ENCODE results near the gene ADAMTS4.

ADAMTS4 gene

DNA sequence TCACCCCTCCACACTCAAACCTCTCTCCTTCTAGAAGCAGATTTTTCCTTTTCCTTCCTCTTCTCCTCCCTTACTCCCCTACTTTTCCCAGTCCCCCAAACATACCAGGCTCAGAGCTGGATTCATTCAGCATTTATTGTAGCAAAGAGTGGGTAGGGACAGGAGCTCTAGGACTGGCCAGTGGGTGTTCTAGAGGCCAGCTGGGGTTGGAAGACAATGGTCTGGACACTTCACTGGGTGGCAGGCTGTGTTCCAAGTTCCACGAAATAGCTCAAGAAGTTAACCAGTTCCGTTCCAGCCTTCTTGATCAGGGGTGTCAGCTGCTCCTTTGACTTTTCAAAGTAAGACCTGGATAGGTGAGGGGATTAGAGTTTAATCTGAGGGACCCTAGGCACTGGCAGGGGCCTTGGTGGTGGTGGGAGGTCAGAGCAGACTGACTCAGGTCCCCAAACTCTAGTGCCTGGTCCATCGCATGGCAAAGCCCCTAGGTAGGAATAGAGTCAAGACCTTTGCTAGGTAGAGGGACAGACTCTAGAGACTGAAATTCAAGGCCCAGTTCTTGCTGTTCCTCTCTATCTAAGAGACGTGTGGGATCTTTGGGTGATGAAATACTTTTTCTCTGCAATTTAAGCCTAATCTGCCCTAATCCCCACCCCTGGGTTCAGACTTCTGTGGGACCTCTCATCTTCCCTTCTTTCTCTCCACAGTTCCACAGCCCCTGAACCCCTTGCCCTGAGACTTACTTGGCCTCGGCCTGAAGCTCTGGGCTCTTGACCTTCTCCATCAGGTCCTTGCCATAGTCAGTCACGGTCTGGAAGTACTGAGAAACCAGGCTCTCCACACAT lies 23.5 kb upstream of the ADAMTS4 start:
- in situ Hi-C loops (cut with MboI; ENCODE audit: low sequenced_read_pairs), result no loop called here

DNA sequence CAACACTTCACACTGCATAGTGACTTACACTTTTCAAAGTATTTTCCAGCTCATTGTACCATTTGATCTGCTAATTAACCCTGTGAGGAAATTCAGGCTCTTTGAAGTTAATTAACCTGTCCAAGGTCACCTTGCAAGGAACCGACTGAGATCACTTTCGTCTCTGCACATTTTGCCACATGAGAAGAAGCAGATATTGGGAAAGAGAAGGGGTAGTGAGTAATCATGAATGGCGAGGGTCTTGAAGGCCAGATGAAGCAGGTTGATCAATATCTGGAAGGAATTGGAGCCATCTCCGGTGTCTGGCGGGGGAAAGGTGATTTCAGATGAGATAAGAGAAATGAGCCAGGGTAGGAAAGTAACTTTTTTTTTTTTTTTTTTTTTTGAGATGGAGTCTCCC lies 21.1 kb upstream of the ADAMTS4 start:
- in situ Hi-C loops (cut with MboI; ENCODE audit: low sequenced_read_pairs), result no loop called here

DNA sequence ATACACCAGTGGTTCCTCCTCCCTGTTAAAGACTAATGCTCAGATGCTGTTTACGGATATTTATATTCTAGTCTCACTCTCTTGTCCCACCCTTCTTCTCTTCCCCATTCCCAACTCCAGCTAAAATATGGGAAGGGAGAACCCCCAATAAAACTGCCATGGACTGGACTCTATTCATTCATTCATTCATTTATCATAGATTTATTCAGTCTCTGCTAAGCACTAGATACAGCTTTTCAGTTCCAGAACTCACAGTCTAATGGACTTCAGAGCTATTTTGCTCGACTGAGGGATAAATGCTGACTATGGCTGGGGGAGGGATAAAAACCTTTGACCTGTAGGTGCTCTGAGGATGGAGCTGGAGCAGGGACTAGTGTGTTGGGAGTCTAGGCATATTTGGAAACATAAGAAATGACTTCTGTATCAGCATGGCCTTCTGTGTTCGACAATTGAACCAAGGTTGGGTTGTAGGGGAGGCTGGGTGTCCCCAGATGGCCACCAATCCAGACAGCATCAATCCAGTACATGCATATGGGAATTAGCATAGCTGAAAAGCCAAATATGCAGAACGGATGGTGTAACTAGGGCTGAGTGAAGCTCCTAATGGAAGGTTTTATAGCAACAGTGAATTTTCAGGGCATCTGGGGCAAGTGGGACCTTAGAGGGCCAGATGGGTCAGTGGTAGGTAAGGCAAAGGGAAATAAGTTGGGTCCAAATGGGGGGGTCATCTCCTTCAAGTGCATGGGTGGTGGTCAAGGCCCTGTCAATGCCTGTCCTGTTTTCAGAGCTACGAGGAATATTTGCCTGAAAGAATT lies 20.4 kb upstream of the ADAMTS4 start:
- in situ Hi-C loops (cut with MboI; ENCODE audit: low sequenced_read_pairs), result no loop called here

DNA sequence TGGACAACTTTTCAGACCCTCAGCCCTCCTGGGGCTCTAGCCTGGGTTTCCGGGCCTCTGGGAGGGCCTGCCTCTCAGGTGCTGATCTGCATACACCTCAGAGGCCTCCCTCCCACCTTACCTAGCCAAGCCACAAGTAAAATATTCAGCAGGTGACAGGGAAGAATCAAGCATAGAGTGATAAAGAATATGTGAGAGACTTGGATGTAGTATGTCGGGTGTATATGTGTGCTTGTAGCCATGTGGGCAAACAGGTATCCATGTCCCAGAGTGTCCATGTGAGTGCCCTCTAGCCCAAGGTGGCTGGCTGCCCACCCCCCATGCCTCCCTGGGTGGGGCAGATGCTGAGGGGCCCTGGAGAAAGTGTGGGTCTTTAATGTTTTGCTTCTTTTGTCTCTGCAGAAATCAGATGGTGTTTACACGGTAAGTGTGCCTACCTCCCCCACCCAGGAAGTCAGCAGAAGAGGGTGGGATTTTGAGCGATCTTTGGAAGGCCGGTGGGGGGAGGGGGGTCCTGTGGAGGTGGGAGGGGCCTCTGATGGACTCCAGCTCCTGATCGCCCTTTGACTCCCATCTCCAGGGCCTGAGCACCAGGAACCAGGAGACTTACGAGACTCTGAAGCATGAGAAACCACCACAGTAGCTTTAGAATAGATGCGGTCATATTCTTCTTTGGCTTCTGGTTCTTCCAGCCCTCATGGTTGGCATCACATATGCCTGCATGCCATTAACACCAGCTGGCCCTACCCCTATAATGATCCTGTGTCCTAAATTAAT lies 19.6 kb upstream of the ADAMTS4 start:
- in situ Hi-C loops (cut with MboI; ENCODE audit: low sequenced_read_pairs), result no loop called here

DNA sequence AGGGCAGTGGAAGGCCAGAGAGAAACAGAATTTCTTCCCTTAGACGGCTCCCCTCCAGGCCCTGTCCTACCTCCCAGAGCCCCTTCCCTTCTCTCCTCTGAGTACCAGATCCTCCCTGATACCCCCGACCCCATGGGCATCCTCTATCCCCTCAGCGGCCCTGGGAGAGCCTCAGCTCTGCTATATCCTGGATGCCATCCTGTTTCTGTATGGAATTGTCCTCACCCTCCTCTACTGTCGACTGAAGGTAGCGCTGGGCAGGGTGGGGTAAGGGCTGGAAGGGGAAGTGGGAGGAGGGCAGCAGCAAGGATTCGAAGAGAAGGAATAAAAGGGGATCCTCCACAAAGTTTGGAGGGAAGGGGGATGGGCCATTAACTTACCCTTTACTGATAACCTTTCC lies 19.0 kb upstream of the ADAMTS4 start:
- in situ Hi-C loops (cut with MboI; ENCODE audit: low sequenced_read_pairs), result no loop called here

DNA sequence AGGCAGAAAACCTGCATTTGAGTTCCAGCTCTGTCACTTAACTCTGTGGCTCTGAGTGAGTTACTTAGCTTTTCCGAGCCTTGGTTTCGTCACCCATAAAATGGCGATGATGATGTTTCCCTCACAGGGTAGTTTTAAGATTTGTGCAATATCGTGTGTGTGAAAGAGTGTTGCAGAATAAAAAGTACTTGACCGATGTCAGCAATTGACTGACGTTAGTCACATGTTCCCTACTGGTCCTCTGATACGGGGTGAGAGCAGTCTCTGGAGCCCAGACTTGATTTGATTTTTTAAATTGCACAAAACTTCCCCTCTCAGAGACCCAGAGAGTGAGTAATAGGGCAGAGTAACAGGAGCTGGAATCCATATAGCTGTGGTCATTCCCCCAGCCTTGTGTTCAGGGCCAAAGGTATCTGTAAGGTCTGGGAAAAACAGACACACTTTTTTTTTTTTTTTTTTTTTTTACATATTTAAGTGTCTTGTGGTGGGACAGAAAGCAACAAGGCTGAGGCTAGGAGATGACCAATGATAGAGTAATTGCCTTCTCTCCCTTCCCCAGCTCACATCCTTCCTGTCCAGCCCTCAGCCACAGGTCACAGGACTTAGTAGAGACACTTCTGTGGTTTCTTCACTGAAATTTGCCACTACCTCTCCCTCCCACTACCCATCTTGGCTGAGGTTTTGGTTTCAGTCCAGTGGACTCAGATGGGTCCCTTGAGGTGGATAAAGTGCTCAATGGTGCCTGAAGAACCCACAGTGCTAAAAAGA lies 18.3 kb upstream of the ADAMTS4 start:
- in situ Hi-C loops (cut with MboI; ENCODE audit: low sequenced_read_pairs), result no loop called here

DNA sequence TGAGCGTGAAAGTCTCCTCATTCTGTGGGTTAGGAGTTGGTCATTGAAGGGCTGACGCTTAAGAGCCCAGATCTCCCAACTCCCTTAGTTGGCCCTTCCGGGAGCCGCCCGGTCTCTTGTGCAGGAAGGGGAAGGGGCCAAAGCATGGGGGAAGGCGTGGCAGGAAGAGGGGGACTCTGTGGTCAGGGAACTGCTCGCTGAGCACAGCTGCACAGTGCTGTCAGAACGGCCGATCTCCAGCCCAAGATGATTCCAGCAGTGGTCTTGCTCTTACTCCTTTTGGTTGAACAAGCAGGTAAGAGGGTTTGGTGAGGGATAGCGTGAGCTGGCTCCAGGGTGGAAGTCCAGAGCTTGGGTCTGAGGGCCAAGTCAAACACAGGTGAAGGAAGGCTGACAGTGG lies 16.2 kb upstream of the ADAMTS4 start, which contains the start of gene FCER1G:
Gene FCER1G, plus strand, starts transcription at position 220 of the 400 bp plus-strand sequence. Its CDS starts 27 bp downstream, at position 247.
- in situ Hi-C loops (cut with MboI; ENCODE audit: low sequenced_read_pairs), result no loop called here

DNA sequence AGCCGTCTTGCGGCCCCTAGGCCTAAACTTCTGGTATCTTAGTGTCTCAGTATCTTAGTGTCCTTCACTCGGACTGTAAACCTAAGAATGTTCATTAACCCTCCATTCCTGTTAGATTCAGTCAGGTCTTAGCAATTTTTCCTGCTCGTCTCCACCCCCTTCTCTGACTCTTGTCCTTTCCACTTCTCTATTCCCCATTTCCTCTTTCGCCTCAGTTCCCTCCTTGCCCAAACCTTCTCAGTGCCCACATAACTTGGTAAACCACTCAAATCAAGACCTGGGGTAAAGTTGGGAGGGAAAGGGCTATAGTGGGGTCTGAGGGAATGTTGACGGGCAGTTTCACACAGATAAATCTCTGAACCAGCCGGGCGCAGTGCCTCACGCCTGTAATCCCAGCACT lies 15.5 kb upstream of the ADAMTS4 start:
- in situ Hi-C loops (cut with MboI; ENCODE audit: low sequenced_read_pairs), result no loop called here

DNA sequence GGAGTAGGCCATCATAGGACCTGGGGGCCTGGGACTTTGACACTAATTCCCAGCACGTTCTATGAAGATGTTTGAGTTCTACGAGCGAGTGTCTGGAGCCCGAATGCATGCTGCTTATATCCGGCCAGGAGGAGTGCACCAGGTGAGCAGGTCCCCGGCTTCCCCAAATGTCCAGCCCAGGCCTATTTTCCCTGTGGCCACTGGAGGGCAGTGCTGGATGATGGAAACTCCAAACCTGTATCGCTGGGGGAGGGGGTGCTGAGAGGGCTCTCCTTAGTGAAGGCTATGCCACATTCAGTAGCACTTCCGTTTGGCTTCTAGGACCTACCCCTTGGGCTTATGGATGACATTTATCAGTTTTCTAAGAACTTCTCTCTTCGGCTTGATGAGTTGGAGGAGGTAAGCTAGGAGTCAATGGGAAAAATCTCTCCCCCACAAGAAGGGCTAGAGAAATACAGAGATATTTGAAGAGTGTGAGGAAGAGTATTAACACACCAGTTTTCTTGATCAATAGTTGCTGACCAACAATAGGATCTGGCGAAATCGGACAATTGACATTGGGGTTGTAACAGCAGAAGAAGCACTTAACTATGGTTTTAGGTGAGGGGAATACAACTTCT lies 11.0 kb upstream of the ADAMTS4 start:
- in situ Hi-C loops (cut with MboI; ENCODE audit: low sequenced_read_pairs), result no loop called here

DNA sequence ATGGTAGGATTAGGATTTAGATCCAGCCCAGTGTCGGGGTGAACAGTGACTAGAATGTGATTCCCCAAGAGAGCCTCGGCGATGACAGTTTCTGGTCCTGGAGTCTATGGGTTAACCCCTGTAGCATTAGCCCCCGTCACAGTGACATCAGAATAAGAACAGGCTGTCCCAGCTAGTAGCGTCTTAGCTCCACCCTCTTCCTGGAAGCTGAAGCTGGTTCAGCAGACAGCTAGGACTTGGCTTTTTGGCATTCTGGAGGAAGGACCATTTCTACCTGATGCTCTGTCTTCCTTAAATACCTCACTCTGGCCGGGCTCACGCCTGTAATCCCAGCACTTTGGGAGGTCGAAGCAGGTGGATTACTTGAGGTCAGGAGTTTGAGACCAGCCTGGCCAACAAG lies 8.3 kb upstream of the ADAMTS4 start:
- in situ Hi-C loops (cut with MboI; ENCODE audit: low sequenced_read_pairs), result no loop called here

DNA sequence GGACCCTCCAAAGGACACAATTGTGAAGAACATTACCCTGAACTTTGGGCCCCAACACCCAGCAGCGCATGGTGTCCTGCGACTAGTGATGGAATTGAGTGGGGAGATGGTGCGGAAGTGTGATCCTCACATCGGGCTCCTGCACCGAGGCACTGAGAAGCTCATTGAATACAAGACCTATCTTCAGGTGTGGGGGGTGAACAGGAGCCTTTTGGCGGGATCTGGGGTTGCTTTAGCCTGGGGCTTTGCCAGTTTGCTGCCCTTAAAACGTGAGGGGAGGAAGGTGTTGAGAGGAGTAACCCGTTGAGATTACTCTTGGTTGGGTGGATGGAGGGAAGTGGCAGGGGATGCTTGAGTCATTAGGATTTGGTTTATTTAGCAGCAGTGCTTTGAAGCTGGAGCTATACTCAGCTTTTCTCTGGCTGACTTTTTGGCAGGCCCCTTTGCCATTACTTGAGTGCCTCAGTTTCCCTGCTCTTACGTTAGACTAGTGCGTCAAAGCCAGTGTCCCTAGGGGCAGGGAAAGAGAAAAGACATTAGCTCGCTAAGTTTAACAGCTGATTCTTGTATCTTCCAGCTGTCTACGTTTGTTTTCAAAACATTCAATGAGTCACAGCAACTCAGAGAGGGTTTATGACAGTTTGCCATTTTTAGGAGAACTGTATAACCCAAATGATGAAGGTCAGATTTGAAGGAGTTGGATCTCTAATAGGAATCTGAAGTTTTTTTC lies 7.7 kb upstream of the ADAMTS4 start:
- in situ Hi-C loops (cut with MboI; ENCODE audit: low sequenced_read_pairs), result no loop called here

DNA sequence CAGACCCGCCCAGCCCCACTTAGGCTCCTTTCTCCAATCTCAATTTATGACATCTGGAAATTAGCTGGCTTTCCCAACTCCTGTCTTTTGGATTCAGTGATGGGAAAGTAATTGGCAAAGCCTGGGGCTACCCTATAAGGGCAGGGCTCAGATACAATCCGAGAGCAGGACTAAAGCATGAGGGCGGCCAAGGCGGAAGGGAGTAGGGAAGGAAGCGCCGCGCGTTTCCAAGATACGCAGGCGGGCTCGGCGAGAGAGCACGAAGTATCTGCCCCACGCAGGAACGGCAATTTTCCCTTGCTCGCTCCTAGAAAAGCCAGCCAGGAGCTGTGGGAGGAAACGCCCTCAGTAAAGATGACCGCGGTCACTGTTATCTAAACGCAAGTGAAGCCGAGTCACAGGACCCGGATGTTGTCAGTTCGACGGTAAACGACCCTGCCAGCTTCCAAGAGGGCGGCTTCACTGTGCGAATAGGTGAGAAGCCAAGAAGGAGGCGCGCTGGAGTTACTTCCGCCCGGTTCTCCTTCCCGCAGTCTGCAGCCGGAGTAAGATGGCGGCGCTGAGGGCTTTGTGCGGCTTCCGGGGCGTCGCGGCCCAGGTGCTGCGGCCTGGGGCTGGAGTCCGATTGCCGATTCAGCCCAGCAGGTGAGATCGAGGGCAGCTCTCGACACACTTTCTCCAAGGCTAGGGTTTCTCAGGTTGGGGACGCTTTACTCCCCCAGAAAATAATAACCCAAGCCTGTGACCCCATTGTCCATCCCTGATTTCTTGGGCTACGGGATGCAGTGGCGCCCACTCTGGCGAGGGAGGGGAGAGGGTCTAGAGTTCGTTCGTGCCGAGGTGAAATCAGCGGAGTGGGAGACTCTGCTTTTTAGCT lies 3.2 kb upstream of the ADAMTS4 start, which contains the start of gene NDUFS2:
Gene NDUFS2, plus strand, starts transcription at position 532 of the 877 bp plus-strand sequence. Its CDS starts 19 bp downstream, at position 551.
- in situ Hi-C loops (cut with MboI; ENCODE audit: low sequenced_read_pairs), result no loop called here

DNA sequence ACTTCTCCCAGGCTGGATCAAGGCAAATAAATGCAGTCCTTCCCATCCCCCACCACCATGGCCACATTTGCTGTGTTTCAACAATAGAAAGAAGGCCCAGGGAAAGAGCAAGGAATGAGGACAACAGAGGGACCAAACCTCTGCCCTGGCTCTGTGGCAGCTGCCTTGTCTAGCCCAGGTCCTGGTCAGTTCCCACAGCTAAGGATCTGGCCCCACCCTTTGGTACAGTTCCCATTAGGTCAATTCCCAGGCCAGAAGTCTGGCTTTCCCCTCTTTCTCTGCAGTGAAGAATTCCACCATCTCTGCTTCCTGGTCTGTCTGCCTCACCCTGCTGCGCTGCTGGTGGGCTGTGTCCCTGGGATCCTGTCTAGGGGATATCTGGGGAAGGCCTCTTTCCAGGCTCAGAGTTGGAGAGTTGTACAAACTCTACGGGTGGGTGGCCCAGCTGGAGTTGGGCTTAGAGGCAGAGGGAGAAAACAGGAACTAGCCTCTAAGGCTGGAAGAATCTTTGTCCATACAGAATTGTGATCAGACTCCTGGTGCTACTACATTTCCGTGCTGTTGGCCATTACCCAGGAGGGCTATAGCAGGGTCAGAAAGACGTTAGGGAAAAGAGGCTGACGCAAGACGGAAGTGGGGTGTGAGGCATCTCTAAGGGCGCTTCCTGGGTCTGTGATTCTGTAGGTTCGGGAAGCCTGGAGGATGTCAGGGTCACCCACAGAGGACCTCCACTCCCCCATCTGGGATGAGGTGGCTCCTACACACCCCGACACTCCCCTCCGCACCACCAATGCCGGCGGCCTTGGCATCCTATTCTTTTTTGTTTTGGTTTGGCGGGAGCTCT lies 2.4 kb upstream of the ADAMTS4 start:
- in situ Hi-C loops (cut with MboI; ENCODE audit: low sequenced_read_pairs), result no loop called here

DNA sequence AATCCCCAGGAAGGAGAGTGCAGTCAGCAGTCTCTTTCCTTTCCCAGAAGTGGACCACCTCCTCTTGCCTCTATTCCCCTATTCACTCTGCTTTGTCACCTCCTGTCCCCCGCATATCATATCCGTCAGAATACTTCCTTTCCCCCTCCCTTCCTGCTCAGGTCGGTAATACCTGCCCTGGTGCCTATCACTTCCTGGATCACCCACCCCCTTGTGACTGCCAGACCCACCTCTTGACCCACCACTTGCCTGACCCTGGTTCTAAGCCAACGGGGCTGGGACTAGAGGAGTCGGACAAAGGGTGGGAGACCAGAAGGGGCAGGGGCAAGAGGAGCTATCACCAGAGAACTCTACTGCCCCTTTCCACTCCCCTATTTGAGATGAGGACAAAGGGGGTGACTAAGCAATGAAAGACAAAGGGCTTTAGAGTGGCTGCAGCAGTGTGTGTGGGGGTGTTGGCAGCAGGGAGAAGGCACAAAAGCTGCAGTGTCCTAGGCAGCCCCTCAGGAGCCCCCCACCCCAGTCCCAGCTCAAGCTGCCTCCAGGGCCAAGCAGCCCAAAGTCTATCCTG lies 1.7 kb upstream of the ADAMTS4 start:
- in situ Hi-C loops (cut with MboI; ENCODE audit: low sequenced_read_pairs), result no loop called here

DNA sequence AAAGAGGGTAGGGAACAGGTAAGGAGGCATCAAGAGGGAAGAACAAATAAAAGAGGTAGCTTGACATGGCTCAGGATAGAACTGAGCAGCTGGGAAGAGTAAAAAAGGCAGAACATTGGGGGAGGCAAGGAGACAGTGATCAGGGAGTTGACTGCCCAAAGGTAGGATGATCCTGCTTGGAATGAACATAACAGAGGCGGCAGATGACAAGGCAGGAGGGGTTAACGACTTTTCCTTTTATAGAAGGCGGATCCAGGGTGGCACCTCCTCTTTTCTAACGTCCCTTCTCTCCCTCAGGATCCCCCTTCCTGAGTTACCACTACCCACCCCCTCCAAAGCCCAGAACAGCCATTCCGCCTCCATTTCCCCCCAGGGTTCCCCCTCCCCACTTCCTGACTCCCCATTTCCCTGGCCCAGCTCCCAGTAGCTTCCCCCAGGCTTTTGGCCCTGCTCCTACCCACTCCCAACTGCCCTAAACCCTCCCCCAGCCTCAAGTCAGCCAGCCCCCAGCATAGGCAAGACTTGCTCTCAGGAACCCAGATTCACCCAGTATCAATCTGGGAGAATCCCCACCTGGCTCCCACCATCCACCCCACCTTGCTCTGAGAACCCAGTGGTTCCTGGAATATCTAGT lies 769 bp upstream of the ADAMTS4 start:
- in situ Hi-C loops (cut with MboI; ENCODE audit: low sequenced_read_pairs), result no loop called here

DNA sequence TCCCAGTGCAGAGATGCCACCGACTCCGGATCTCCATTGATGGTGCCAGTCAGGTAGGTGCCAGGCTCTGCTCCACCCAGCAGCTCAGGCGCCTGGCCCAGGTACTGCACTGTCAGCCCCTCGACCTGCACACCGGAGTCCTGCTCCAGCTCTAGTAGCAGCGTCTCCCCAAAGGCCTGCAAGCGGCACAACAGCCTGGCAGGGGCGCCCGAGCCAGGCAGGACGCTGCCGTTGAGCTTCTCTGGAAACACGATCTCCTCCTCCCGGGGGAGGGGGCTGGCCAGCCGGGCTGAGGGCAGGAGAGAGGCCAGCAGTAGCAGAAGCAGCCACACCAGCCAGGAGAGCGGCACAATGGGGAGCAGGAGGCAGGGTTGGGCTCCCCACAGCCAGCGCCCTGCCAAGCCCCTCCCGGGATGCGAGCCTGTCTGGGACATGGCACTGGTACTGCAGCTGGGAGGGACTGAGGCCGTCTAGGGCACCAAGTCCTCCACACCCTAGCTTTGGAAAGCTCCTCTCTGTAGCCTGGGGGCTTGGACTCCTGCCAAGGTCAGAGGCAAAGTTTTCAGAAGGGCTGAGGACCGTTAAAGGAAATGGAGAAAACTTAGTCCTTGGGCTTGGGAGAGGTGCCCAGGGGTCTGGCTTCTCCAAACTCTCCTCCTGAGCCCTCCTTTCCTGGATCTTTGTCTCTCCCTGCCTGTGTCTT lies 509 bp downstream of the ADAMTS4 start:
- in situ Hi-C loops (cut with MboI; ENCODE audit: low sequenced_read_pairs), result no loop called here

Measured in hTERT RPE-1 (cell line).